OCI-LY1 (cell line): Measurements from ENCODE around the gene ZBTB42.

Experiments used
- H2AFZ ChIP-seq: fragments of 200-600 bp; sonication (generic), shearing (Covaris generic); 2 replicates; pipeline ENCODE4 v1.6.0; 2014; ENCODE audit warnings: antibody characterized with exemption, mild to moderate bottlenecking, low read length
- H3F3A ChIP-seq: fragments of 200-600 bp; sonication (generic), shearing (Covaris generic); 2 replicates; pipeline ENCODE4 v1.6.0; 2014; ENCODE audit warnings: mild to moderate bottlenecking, antibody characterized with exemption, low read length, moderate library complexity; ENCODE audit not compliant: insufficient read depth
- H3K27ac ChIP-seq: fragments of 200-600 bp; sonication (generic); 2 replicates; pipeline ENCODE4 v1.5.1; 2014; ENCODE audit warnings: low read length, mixed run types, mild to moderate bottlenecking, low read depth; ENCODE audit not compliant: poor library complexity, severe bottlenecking
- H3K27me3 ChIP-seq: fragments of 200-600 bp; sonication (generic); 2 replicates; pipeline ENCODE4 v1.6.0; 2014; ENCODE audit warnings: antibody characterized with exemption, mild to moderate bottlenecking, low read length, moderate library complexity; ENCODE audit not compliant: insufficient read depth
- H3K36me3 ChIP-seq: fragments of 200-600 bp; sonication (generic); 2 replicates; pipeline ENCODE4 v1.6.1; 2014; ENCODE audit warnings: mild to moderate bottlenecking, antibody characterized with exemption, low read length, moderate library complexity, mixed read lengths; ENCODE audit not compliant: insufficient read depth
- H3K4me1 ChIP-seq: fragments of 200-600 bp; sonication (generic); 2 replicates; pipeline ENCODE4 v1.5.1; 2014; ENCODE audit warnings: mild to moderate bottlenecking, low read length, moderate library complexity; ENCODE audit not compliant: insufficient read depth, severe bottlenecking
- H3K4me2 ChIP-seq: fragments of 200-600 bp; sonication (generic), shearing (Covaris generic); 2 replicates; pipeline ENCODE4 v1.6.1; 2014; ENCODE audit warnings: low read length
- H3K4me3 ChIP-seq: fragments of 200-600 bp; sonication (generic); 2 replicates; pipeline ENCODE4 v1.5.1; 2014; ENCODE audit warnings: low read length, low read depth, mild to moderate bottlenecking, mixed read lengths; ENCODE audit not compliant: poor library complexity, severe bottlenecking
- H3K79me2 ChIP-seq: fragments of 200-600 bp; shearing (Covaris generic); 2 replicates; pipeline ENCODE4 v1.6.1; 2016; ENCODE audit warnings: mixed run types, low read length, mixed read lengths; ENCODE audit not compliant: insufficient read depth
- H3K9ac ChIP-seq: fragments of 200-600 bp; sonication (generic), shearing (Covaris generic); 2 replicates; pipeline ENCODE4 v1.6.1; 2014; ENCODE audit warnings: mild to moderate bottlenecking, low read length, mixed read lengths
- H3K9me2 ChIP-seq: fragments of 200-600 bp; sonication (generic), shearing (Covaris generic); 2 replicates; pipeline ENCODE4 v1.6.1; 2014; ENCODE audit warnings: low read depth, mild to moderate bottlenecking, low read length, mixed read lengths
- H3K9me3 ChIP-seq: fragments of 200-600 bp; shearing (Covaris generic); 2 replicates; pipeline ENCODE4 v1.6.1; 2014; ENCODE audit warnings: low read length, mixed read lengths
- H4K20me1 ChIP-seq: fragments of 200-600 bp; sonication (generic), shearing (Covaris generic); 2 replicates; pipeline ENCODE4 v1.6.0; 2016; ENCODE audit warnings: mild to moderate bottlenecking, low read length; ENCODE audit not compliant: insufficient read depth
- CTCF ChIP-seq: fragments of 200-600 bp; sonication (generic), shearing (Covaris generic); IDR thresholded peaks from 2 replicates; pipeline ENCODE4 v1.5.1; 2017; ENCODE audit warnings: mild to moderate bottlenecking, antibody characterized with exemption, low read length, moderate library complexity, mixed read lengths
- EZH2 ChIP-seq: fragments of 200-600 bp; sonication (generic), shearing (Covaris generic); IDR thresholded peaks from 2 replicates; pipeline ENCODE4 v1.8.0; 2017; ENCODE audit warnings: borderline replicate concordance, mixed run types, mild to moderate bottlenecking, antibody characterized with exemption, low read length, moderate library complexity, mixed read lengths

ZBTB42 gene

GRCh38 chr14:104780513-104781030 lies 20.3 kb upstream of the ZBTB42 start:
- no peak overlapping the region for H3K4me2 ChIP-seq
- no peak overlapping the region for H2AFZ ChIP-seq
- H3K27ac ChIP-seq = no peak overlapping the region
- no peak overlapping the region for H3K4me3 ChIP-seq
- no peaks in the 10 kb centered on the region for H3K79me2 ChIP-seq
- no peaks in the 10 kb centered on the region for H3K4me1 ChIP-seq
- no peaks in the 10 kb centered on the region for H3K9me3 ChIP-seq
- no peaks in the 10 kb centered on the region for H3F3A ChIP-seq
- no peak for TF ChIP-seq EZH2
- no peak for TF ChIP-seq CTCF
- no peaks in the 10 kb centered on the region for H3K9me2 ChIP-seq
- peaks cover 14% of the 10 kb centered on the region; the same call in 1 of the 2 replicates for H3K36me3 ChIP-seq
- no peaks in the 10 kb centered on the region for H3K27me3 ChIP-seq
- H4K20me1 ChIP-seq = no peaks in the 10 kb centered on the region
- no peak overlapping the region for H3K9ac ChIP-seq

GRCh38 chr14:104781271-104782077 lies 19.4 kb upstream of the ZBTB42 start:
- Histone ChIP-seq H3K27me3 (no peaks in the 10 kb centered on the region), H3K4me2 (no peak overlapping the region), H3K27ac (no peak overlapping the region), H2AFZ (no peak overlapping the region), H3F3A (no peaks in the 10 kb centered on the region), H3K4me1 (no peaks in the 10 kb centered on the region), H3K79me2 (no peaks in the 10 kb centered on the region), H3K9ac (no peak overlapping the region), H3K9me2 (no peaks in the 10 kb centered on the region), H3K36me3 (peaks cover 8% of the 10 kb centered on the region; the same call in 1 of the 2 replicates), H3K4me3 (no peak overlapping the region), H3K9me3 (no peaks in the 10 kb centered on the region), H4K20me1 (no peaks in the 10 kb centered on the region)
- TF ChIP-seq CTCF (no peak), EZH2 (no peak)

GRCh38 chr14:104782086-104782807 lies 18.7 kb upstream of the ZBTB42 start:
- Histone ChIP-seq H4K20me1 (no peaks in the 10 kb centered on the region), H3K27ac (no peak overlapping the region), H3K79me2 (no peaks in the 10 kb centered on the region), H3K27me3 (no peaks in the 10 kb centered on the region), H2AFZ (no peak overlapping the region), H3K4me2 (no peak overlapping the region), H3K9me3 (no peaks in the 10 kb centered on the region), H3K36me3 (peaks cover 4% of the 10 kb centered on the region; the same call in 1 of the 2 replicates), H3F3A (no peaks in the 10 kb centered on the region), H3K4me3 (no peak overlapping the region), H3K9me2 (no peaks in the 10 kb centered on the region), H3K4me1 (no peaks in the 10 kb centered on the region), H3K9ac (no peak overlapping the region)
- TF ChIP-seq CTCF (no peak), EZH2 (no peak)
